VCaP (cell line): ENCODE data around the gene CPZ.

ENCODE experiments used
- H3K27ac ChIP-seq: fragments of 450-650 bp; 2 replicates; pipeline ENCODE4 v1.5.1; 2017
- CTCF ChIP-seq: fragments of 450-650 bp; conservative IDR thresholded peaks from 2 replicates; pipeline ENCODE4 v1.5.1; 2017; ENCODE audit warnings: mild to moderate bottlenecking, moderate library complexity

CPZ gene

GRCh38 chr4:8557151-8558076 is 35.2 kb upstream of the CPZ start:
- no peak for TF ChIP-seq CTCF
- no peak overlapping the region for H3K27ac ChIP-seq

GRCh38 chr4:8558080-8558960 is 34.2 kb upstream of the CPZ start:
- no peak for TF ChIP-seq CTCF

GRCh38 chr4:8559011-8559410 is 33.6 kb upstream of the CPZ start:
- H3K27ac ChIP-seq: no peak overlapping the region
- no peak for TF ChIP-seq CTCF

More at GRCh38 chr4:8558080-8558960, 34.2 kb upstream of the CPZ start:
- H3K27ac ChIP-seq: no peak overlapping the region

GRCh38 chr4:8559524-8560264 is 32.9 kb upstream of the CPZ start:
- no peak overlapping the region for H3K27ac ChIP-seq
- no peak for TF ChIP-seq CTCF

- TF ChIP-seq CTCF: no peak
- no peak overlapping the region for H3K27ac ChIP-seq
These were observed 32.1 kb upstream of the CPZ start for GRCh38 chr4:8560265-8561047.

- no peak for TF ChIP-seq CTCF
- H3K27ac ChIP-seq: no peak overlapping the region
These were observed 28.0 kb upstream of the CPZ start for GRCh38 chr4:8564595-8564994.
